ENCODE measurements around the gene PARD3.

DNA sequence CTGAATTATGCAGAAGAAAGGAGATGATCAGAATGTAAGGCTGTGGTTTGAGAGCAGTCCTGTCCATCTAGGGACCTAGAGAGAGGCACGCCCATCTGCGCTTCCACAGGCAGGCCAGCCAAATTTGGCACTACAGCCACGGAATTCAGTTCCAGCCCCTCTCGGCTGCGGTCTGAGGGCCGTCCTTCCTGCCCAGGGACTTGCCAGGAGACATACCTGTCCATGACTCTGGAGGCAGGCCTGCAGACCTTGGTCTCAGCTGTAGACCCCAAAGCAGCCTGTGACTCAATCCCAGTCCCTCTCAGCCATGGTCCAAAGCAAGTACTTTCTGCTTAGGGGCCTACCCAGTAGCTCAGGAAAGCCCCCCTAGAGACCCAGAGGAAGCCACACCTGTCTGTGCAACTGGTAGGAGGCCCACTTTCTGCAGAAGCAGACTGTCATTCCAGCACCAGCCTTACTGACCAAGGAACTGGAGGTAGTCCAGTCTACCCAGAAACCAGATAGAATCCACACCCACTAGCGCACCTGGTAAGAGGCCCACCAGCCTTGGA is 720.9 kb downstream of the PARD3 start:
- TF ChIP-seq ARNT (IDR thresholded peaks at IDR 0.05) (no peak), FOXM1 (IDR thresholded peaks at IDR 0.05; ENCODE audit: borderline replicate concordance) (no peak), ELF4 (IDR thresholded peaks at IDR 0.05) (no peak), NFRKB (IDR thresholded peaks at IDR 0.05) (no peak), BHLHE40 (IDR thresholded peaks at IDR 0.05; ENCODE audit: borderline replicate concordance) (no peak), TARDBP (IDR thresholded peaks at IDR 0.05) (no peak)
